B cell (primary cell): ENCODE data around the gene EP300. TPM values are rescaled to one million over a fixed set of nuclear protein-coding genes. Genes with fewer than 3 reads are reported as not detected.
A peak's percentile ranks its signal among the peaks of the same experiment; 100 is the strongest.

Source experiments
- ATAC-seq: fragments of 200-7000 bp; cut with Tn5 transposase; one replicate; pipeline ENCODE4 v1.10.0; 2021; ENCODE audit warnings: low read depth, mild to moderate bottlenecking, moderate number of reproducible peaks, moderate library complexity
- CTCF ChIA-PET: fragments of 350-600 bp; sonication (Branson Sonifier 250); formaldehyde crosslinking; loops from one replicate; lab custom pipeline; 2021; ENCODE audit warnings: antibody characterized with exemption, inconsistent platforms; lab: Charles Lee
- POLR2A ChIA-PET: fragments of 350-600 bp; sonication (Branson Sonifier 250); formaldehyde crosslinking; loops from one replicate; lab custom pipeline; 2021; ENCODE audit warnings: antibody characterized with exemption; lab: Charles Lee
- DNase-seq: peaks from one replicate; pipeline ENCODE4 v3.0.0; 2013
- H2AFZ ChIP-seq: 2 replicates; pipeline ENCODE4 v1.6.1; 2012; ENCODE audit warnings: mild to moderate bottlenecking, low read depth, low read length; ENCODE audit not compliant: insufficient read depth, poor library complexity, severe bottlenecking
- H3K27ac ChIP-seq, 2 donors: 1 replicate in 1 of 2; 2 replicates in 1 of 2; pipeline ENCODE4 v1.5.1; 2012 to 2013; ENCODE audit warnings: low read length in 2 of 2, mild to moderate bottlenecking in 2 of 2, moderate library complexity in 1 of 2
- H3K27me3 ChIP-seq, 4 experiments: fragments of 200-600 bp in 1 of 4; sonication (generic) in 1 of 4; replicated peaks in 1 of 4; 1 replicate in 2 of 4; 2 replicates in 2 of 4; pipeline versions ENCODE4 v1.6.1 to v1.7.0; 2013 to 2016; ENCODE audit warnings: low read length in 3 of 4, mild to moderate bottlenecking in 2 of 4, mixed read lengths in 1 of 4, moderate library complexity in 1 of 4; ENCODE audit not compliant: insufficient read depth in 4 of 4, control insufficient read depth in 3 of 4; ENCODE audit errors: control extremely low read depth in 1 of 4
- H3K36me3 ChIP-seq, 2 experiments: replicated peaks in 1 of 2; 1 replicate in 1 of 2; 2 replicates in 1 of 2; pipeline versions ENCODE4 v1.6.1 to v1.7.1; 2013; ENCODE audit warnings: low read length in 1 of 2; ENCODE audit not compliant: insufficient read depth in 2 of 2, control insufficient read depth in 1 of 2; ENCODE audit errors: control extremely low read depth in 1 of 2, extremely low read depth in 1 of 2
- H3K4me1 ChIP-seq, 2 donors: fragments of 200-600 bp in 1 of 2; sonication (generic) in 1 of 2; 1 replicate in 1 of 2; 2 replicates in 1 of 2; pipeline versions ENCODE4 v1.5.1 to v1.6.1; 2013 to 2017; ENCODE audit warnings: low read length in 2 of 2; ENCODE audit not compliant: control insufficient read depth in 2 of 2, insufficient read depth in 2 of 2
- H3K4me2 ChIP-seq: replicated peaks from 2 replicates; pipeline ENCODE3; 2012; ENCODE audit warnings: mild to moderate bottlenecking, low read depth, low read length; ENCODE audit not compliant: poor library complexity, severe bottlenecking
- H3K4me3 ChIP-seq, 5 experiments: fragments of 200-600 bp in 1 of 5; sonication (generic) in 1 of 5; 1 replicate in 3 of 5; 2 replicates in 2 of 5; pipeline versions ENCODE4 v1.5.1 to v1.7.0; 2011 to 2016; ENCODE audit warnings: low read length in 4 of 5, mild to moderate bottlenecking in 4 of 5, low read depth in 2 of 5, control low read depth in 1 of 5, moderate library complexity in 1 of 5; ENCODE audit not compliant: insufficient read depth in 1 of 5; ENCODE audit errors: control extremely low read depth in 1 of 5, extremely low read depth in 1 of 5
- H3K79me2 ChIP-seq: fragments of 200-600 bp; sonication (generic); one replicate; pipeline ENCODE4 v1.6.0; 2016; ENCODE audit warnings: low read length; ENCODE audit not compliant: control insufficient read depth, insufficient read depth
- H3K9ac ChIP-seq: fragments of 200-600 bp; sonication (generic); 2 replicates; pipeline ENCODE4 v1.6.1; 2017; ENCODE audit warnings: mild to moderate bottlenecking, low read length, moderate library complexity
- H3K9me3 ChIP-seq, 3 donors: one replicate each; pipeline versions ENCODE4 v1.6.1 to v1.7.1; 2013; ENCODE audit warnings: low read length in 2 of 3; ENCODE audit not compliant: control insufficient read depth in 2 of 3, insufficient read depth in 1 of 3; ENCODE audit errors: control extremely low read depth in 1 of 3
- H4K20me1 ChIP-seq: 2 replicates; pipeline ENCODE4 v1.6.0; 2012; ENCODE audit warnings: mild to moderate bottlenecking, low read length; ENCODE audit not compliant: insufficient read depth, control insufficient read depth, poor library complexity, severe bottlenecking
- H3K27ac Mint-ChIP-seq: one replicate; pipeline ENCODE4 v1.8.0; 2021; ENCODE audit warnings: mixed read lengths
- H3K27me3 Mint-ChIP-seq: one replicate; pipeline ENCODE4 v1.8.0; 2021; ENCODE audit warnings: mixed read lengths
- H3K4me1 Mint-ChIP-seq: one replicate; pipeline ENCODE4 v1.8.0; 2021; ENCODE audit warnings: mixed read lengths
- H3K4me3 Mint-ChIP-seq: one replicate; pipeline ENCODE4 v1.8.0; 2021; ENCODE audit warnings: mixed read lengths
- H3K9me3 Mint-ChIP-seq: one replicate; pipeline ENCODE4 v1.8.0; 2022; ENCODE audit warnings: mixed read lengths; ENCODE audit not compliant: insufficient read depth
- CTCF ChIP-seq: fragments of 200-600 bp; IDR thresholded peaks from one replicate; pipeline ENCODE4 v1.8.0; 2022; ENCODE audit warnings: antibody characterized with exemption, mild to moderate bottlenecking
- EZH2 ChIP-seq: IDR thresholded peaks from 2 replicates; pipeline ENCODE4 v1.6.1; 2012; ENCODE audit warnings: borderline replicate concordance, low read depth, mild to moderate bottlenecking, moderate library complexity, low read length; ENCODE audit not compliant: insufficient read depth, poor library complexity, severe bottlenecking
- WGBS: methylation state at CpG from one replicate; pipeline ENCODE4 v1.1.5; 2013; ENCODE audit warnings: missing lambda C conversion rate; ENCODE audit not compliant: insufficient coverage; 5-methylcytosine and 5-hydroxymethylcytosine counted together
- intact Hi-C: fragments of 100-400 bp; cut with micrococcal nuclease; formaldehyde crosslinking; loops from one replicate; pipeline ENCODE4 v1.10.0; 2022
- polyA plus RNA-seq: library from polyadenylated mRNA; depleted of rRNA; stranded (reverse); fragments of >200 nt; gene quantifications from 2 replicates; pipeline ENCODE4 v1.2.3, GENCODE V29; 2012
- total RNA-seq, 2 donors: library from RNA; stranded (reverse); fragments of 120-200 nt in 1 of 2; gene quantifications; 1 replicate in 1 of 2; 2 replicates in 1 of 2; pipeline versions ENCODE4 v1.2.3 to v1.2.4, GENCODE V29; 2013 to 2022

EP300 gene
- total and polyA plus RNA-seq, 2 donors (not counting 1 experiment from before 2014, with no cell fraction given) = 73.3 to 185 TPM

- H2AFZ ChIP-seq = no peak overlapping the region
- CTCF ChIA-PET = no interaction called here
- peaks cover 18% of the 10 kb centered on the region for H3K4me1 Mint-ChIP-seq
- H3K4me1 ChIP-seq = peaks cover 8 to 11% of the 10 kb centered on the region in 2 donors
- no peak overlapping the region for H3K27ac Mint-ChIP-seq
- ATAC-seq (no peak), DNase-seq (no peak)
- POLR2A ChIA-PET = no interaction called here
- no peak overlapping the region for H3K4me2 ChIP-seq
- no peak for TF ChIP-seq CTCF
- no peak for TF ChIP-seq EZH2
- no peaks in the 10 kb centered on the region for H3K27me3 Mint-ChIP-seq
- no peaks in the 10 kb centered on the region for H3K27me3 ChIP-seq
- H3K9me3 Mint-ChIP-seq = no peaks in the 10 kb centered on the region
- H3K9me3 ChIP-seq = no peaks in the 10 kb centered on the region
- WGBS = 96% methylated on average over 7 of the region's 7 CpGs
- intact Hi-C loops = no loop called here
- no peak overlapping the region for H3K27ac ChIP-seq
- peaks cover 8% of the 10 kb centered on the region for H3K79me2 ChIP-seq
- H4K20me1 ChIP-seq = no peaks in the 10 kb centered on the region
- H3K4me3 ChIP-seq = no peak overlapping the region
- H3K36me3 ChIP-seq = peaks cover 1 to 29% of the 10 kb centered on the region in 2 experiments
- H3K9ac ChIP-seq = no peak overlapping the region
- H3K4me3 Mint-ChIP-seq = no peak overlapping the region
These were observed 123.5 kb downstream of the EP300 start for GRCh38 chr22:41215926-41216325.

- ATAC-seq = no peak
- CTCF ChIA-PET = interaction anchor here (1.8 kb wide), 1 partner anchor 21 kb away, joined by 6 read pairs; no protein-coding TSS in a partner anchor
- peak overlapping the region; percentile 56 for H2AFZ ChIP-seq
- H3K27me3 Mint-ChIP-seq = no peaks in the 10 kb centered on the region
- no peaks in the 10 kb centered on the region for H3K9me3 ChIP-seq
- intact Hi-C loops = no loop called here
- DNase-seq = no peak
- no peaks in the 10 kb centered on the region for H3K27me3 ChIP-seq
- peaks cover 8 to 11% of the 10 kb centered on the region in 2 donors for H3K4me1 ChIP-seq
- H3K4me1 Mint-ChIP-seq = peaks cover 18% of the 10 kb centered on the region
- TF ChIP-seq CTCF = no peak
- no peak for TF ChIP-seq EZH2
- POLR2A ChIA-PET = no interaction called here
- no peak overlapping the region for H3K27ac Mint-ChIP-seq
- H3K9me3 Mint-ChIP-seq = no peaks in the 10 kb centered on the region
- no peak overlapping the region for H3K4me3 Mint-ChIP-seq
- peak overlapping the region; percentile 6 to 44 for H3K27ac ChIP-seq
- peaks cover 8% of the 10 kb centered on the region for H3K79me2 ChIP-seq
- no peaks in the 10 kb centered on the region for H4K20me1 ChIP-seq
- 73% methylated on average over 6 of the region's 13 CpGs for WGBS
- H3K9ac ChIP-seq = peak overlapping the region; percentile 46
- H3K36me3 ChIP-seq = peaks cover 1 to 33% of the 10 kb centered on the region in 2 experiments
- H3K4me2 ChIP-seq = peak overlapping the region; percentile 72
- peak overlapping the region in 1 of 5 experiments; percentile 47 for H3K4me3 ChIP-seq
These were observed 124.6 kb downstream of the EP300 start for GRCh38 chr22:41216984-41217383.
